NCI-H187 treated with DMSO at 0.1 percent for 48 hours (cell line): ENCODE data around the gene COL24A1.

Experiments used
- DNase-seq: peaks from one replicate; lab custom pipeline; 2025; lab: John Stamatoyannopoulos, UW

Gene COL24A1

GRCh38 chr1:86156566-86157455, at the start of gene COL24A1:
Gene COL24A1, minus strand, starts transcription at chr1:86156772. Its CDS starts 376 bp downstream, at chr1:86156396.
- no peak for DNase-seq

GRCh38 chr1:86205741-86206140, 49.2 kb upstream of the COL24A1 start:
- no peak for DNase-seq

- no peak for DNase-seq
Measured at GRCh38 chr1:86202552-86203340, 46.2 kb upstream of the COL24A1 start.

- DNase-seq, result no peak
Measured at GRCh38 chr1:86201311-86201710, 44.7 kb upstream of the COL24A1 start.

GRCh38 chr1:86200901-86201300, 44.3 kb upstream of the COL24A1 start:
- DNase-seq, result no peak

- no peak for DNase-seq
Measured at GRCh38 chr1:86197206-86197855, 40.8 kb upstream of the COL24A1 start.

- DNase-seq, result no peak
Measured at GRCh38 chr1:86195281-86195680, 38.7 kb upstream of the COL24A1 start.

- DNase-seq, result no peak
Measured at GRCh38 chr1:86194491-86195034, 38.0 kb upstream of the COL24A1 start.

- DNase-seq, result no peak
Measured at GRCh38 chr1:86192417-86192816, 35.8 kb upstream of the COL24A1 start.

- no peak for DNase-seq
Measured at GRCh38 chr1:86191958-86192357, 35.4 kb upstream of the COL24A1 start.

- DNase-seq, result no peak
Measured at GRCh38 chr1:86190873-86191272, 34.3 kb upstream of the COL24A1 start.

GRCh38 chr1:86184426-86184825, 27.9 kb upstream of the COL24A1 start:
- DNase-seq, result no peak

- DNase-seq, result no peak
Measured at GRCh38 chr1:86183810-86184209, 27.2 kb upstream of the COL24A1 start.

GRCh38 chr1:86176226-86176625, 19.7 kb upstream of the COL24A1 start:
- DNase-seq, result no peak

- no peak for DNase-seq
Measured at GRCh38 chr1:86175756-86176155, 19.2 kb upstream of the COL24A1 start.

GRCh38 chr1:86169625-86170024, 13.1 kb upstream of the COL24A1 start:
- no peak for DNase-seq

- DNase-seq, result no peak
Measured at GRCh38 chr1:86159800-86160199, 3.2 kb upstream of the COL24A1 start.

- DNase-seq, result no peak
Measured at GRCh38 chr1:86155807-86156565, 586 bp downstream of the COL24A1 start.

- DNase-seq, result no peak
Measured at GRCh38 chr1:86155051-86155806, 1.3 kb downstream of the COL24A1 start.

GRCh38 chr1:86154571-86155050, 2.0 kb downstream of the COL24A1 start:
- DNase-seq, result no peak

- no peak for DNase-seq
Measured at GRCh38 chr1:86153836-86154235, 2.7 kb downstream of the COL24A1 start.
